Gastroesophageal sphincter (tissue), 3 donors: ENCODE measurements around the gene PTCD1.

Source experiments
- EP300 ChIP-seq: sonication (generic); formaldehyde crosslinking; IDR thresholded peaks from one replicate; pipeline ENCODE4 v1.6.1; 2017; ENCODE audit warnings: antibody characterized with exemption, mild to moderate bottlenecking
- POLR2AphosphoS5 ChIP-seq: sonication (generic); formaldehyde crosslinking; IDR thresholded peaks from one replicate; pipeline ENCODE4 v1.6.1; 2017; ENCODE audit warnings: antibody characterized with exemption
- TF ChIP-seq, protein P1 (sequence below), 4 experiments: fragments of 200-600 bp in 2 of 4; fragments of 450-650 bp in 2 of 4; sonication (generic) in 1 of 4; IDR thresholded peaks; one replicate each; pipeline ENCODE4 v1.5.1; 2017 to 2019; ENCODE audit warnings: antibody characterized with exemption in 4 of 4, mild to moderate bottlenecking in 2 of 4, moderate library complexity in 2 of 4

GRCh38 chr7:99406557-99406956 lies 32.0 kb downstream of the PTCD1 start:
- no peak for TF ChIP-seq POLR2AphosphoS5
- TF ChIP-seq, protein P1, sequence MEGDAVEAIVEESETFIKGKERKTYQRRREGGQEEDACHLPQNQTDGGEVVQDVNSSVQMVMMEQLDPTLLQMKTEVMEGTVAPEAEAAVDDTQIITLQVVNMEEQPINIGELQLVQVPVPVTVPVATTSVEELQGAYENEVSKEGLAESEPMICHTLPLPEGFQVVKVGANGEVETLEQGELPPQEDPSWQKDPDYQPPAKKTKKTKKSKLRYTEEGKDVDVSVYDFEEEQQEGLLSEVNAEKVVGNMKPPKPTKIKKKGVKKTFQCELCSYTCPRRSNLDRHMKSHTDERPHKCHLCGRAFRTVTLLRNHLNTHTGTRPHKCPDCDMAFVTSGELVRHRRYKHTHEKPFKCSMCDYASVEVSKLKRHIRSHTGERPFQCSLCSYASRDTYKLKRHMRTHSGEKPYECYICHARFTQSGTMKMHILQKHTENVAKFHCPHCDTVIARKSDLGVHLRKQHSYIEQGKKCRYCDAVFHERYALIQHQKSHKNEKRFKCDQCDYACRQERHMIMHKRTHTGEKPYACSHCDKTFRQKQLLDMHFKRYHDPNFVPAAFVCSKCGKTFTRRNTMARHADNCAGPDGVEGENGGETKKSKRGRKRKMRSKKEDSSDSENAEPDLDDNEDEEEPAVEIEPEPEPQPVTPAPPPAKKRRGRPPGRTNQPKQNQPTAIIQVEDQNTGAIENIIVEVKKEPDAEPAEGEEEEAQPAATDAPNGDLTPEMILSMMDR (IDR thresholded peaks at IDR 0.05), result no peak
- no peak for TF ChIP-seq EP300
